ENCODE data around the gene SLC16A3.

SLC16A3 gene

DNA sequence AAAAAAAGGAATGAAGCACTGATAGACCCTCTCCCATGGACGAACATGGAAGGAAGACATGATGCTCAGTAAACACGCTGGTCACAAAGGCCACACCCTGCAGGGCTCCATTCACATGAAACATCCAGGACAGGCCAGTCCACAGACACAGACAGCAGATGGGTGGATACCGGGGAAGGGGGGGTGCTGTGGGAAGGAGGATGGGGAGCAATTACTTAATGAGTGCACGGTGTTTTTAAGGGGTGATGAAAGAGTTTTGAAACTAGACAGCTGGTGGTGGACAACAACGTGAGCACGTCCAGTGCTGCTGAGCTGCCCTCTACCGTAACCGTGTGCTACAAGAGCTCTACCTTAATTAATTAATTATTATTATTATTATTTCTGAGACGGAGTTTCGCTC lies 6.0 kb upstream of the SLC16A3 start:
- no peak for DNase-seq (ENCODE audit: low read depth in 2 of 3, low spot score in 1 of 3)

DNA sequence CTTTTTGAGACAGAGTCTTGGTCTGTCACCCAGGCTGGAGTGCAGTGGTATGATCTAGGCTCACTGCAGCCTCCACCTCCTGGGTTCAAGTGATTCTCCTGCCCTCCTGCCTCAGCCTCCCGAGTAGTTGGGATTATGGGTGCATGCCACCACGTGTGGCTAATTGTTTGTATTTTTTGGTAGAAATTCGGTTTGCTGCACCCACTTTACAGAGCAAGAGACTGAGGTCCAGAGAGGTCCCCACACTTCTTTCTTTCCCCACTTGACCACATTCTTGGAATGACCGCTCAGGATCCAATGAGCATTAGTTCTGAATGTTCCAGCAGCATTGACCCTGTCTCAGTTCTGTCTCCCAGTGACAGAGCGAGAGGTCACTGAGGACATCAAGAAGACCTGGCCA lies 5.3 kb upstream of the SLC16A3 start:
- no peak for DNase-seq (ENCODE audit: low read depth in 2 of 3, low spot score in 1 of 3)

DNA sequence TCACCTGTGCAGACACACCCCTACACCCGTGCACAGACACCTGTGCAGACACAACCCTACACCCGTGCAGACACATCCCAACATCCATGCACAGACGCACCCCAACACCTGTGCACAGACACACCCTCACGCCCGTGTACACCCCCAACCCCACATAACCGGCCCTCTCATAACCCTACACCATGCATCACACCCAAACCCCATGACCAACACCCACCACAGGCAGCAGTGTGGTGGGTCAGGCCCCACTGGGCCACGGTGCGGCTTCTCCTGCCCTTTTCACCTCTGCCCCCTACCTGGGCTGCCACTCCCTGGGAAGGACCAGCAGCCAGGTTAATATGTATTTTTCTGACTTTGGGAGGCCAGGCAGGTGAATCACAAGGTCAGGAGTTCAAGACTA lies 4.2 kb upstream of the SLC16A3 start:
- DNase-seq (ENCODE audit: low read depth in 2 of 3, low spot score in 1 of 3), result no peak

DNA sequence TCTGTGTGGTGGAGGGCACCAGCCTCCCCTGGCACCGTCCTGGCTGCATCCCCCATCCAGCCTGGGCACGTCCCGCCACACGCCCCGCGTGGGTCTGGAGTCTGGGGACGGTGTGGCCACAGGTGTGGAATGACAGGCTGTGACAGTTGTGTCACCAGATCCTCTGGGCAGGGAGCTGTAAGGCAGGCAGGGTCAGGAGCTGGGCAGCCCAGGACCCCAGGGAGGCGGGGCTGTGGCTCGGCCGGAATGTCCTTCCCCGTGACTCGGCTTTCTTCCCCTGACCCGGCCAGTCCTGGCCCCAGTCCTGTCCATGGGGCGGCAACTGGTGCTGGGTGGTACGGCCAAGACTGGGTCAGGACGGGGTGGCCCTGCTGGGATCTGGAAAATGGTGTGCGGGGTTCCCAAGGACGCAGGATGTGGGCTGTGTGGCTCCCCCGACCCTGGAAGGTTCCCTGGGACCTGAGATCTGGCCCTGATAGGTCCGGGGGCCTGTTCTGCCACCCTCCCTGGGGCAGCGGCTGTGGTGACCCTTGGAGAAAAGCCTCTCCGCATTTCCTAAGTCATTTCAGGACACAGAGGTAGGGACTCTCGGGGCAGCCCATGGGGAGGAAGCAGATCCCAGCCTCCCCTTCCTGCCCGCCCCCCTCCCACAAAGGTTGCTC lies 3.3 kb upstream of the SLC16A3 start:
- DNase-seq (ENCODE audit: low read depth in 2 of 3, low spot score in 1 of 3), result no peak

DNA sequence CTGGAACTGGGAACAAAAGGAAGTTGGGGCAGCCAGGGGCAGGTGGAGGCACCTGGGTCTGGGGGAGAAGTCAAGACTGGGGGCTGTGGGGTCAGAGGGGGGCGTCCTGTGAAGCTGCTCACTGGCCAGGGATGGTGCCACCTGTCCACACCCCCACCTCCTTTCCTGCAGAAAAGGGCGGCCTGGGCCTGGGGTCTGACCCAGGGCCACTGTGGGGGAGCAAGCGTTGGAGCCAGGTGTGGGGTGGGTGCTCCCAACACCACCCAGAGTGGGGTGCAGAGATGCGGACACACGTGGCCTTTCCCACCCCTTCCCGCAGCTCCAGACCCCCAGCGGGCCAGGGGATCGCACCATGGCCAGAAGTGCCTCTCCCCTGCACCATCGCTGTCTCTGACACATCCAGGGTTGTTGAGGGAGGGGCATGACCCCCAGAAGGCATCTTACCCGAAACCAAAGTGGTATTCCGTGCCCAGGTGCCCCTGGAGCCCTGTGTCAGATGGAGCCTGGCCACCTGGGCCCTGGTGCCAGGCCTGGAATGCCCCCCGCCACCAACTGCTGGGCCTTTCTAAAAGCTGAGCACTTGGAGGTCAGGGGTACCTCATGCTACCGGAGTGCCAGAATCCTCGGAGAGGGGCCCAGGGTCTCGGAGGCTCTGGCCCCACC lies 2.6 kb upstream of the SLC16A3 start:
- no peak for DNase-seq (ENCODE audit: low read depth in 2 of 3, low spot score in 1 of 3)

DNA sequence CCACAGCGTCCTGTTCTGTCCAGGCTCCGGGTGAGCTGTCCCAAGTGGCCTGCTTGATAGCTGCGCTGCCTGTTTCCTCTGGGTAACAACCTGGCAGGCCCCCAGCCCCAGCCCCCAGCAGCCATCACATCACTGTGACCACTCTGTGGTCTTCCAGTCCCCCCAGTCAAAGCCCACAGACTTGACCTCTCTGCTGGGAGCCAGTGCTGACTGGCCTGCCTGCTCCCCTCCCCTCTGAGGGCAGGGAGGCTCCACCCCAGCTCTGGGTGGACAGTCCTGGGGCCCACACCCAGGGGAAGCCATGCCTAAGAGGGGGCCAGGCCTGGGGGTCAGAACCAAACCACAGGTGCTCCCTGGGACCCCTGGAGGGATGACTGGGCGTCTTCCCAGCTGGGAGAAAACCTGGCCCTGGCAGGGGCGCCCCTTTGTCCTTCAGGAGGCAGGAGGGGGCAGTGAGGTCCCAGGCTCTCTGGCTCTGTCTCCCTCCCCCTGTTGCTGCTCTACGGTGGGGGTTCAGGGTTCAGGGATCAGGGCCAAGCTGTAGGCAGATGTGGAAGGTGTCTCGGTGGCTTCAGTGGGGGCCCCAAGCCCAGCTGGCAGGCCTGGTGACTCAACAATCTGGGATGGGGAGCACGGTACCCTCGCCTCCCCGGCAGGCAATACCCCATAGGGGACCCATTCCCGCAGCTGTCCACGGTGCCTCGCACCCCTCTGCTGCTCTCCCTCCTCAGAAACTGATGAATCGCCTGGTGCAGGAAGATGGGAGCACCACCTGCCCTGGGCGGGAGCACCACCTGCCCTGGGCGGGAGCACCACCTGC lies 1.8 kb upstream of the SLC16A3 start:
- no peak for DNase-seq (ENCODE audit: low read depth in 2 of 3, low spot score in 1 of 3)

DNA sequence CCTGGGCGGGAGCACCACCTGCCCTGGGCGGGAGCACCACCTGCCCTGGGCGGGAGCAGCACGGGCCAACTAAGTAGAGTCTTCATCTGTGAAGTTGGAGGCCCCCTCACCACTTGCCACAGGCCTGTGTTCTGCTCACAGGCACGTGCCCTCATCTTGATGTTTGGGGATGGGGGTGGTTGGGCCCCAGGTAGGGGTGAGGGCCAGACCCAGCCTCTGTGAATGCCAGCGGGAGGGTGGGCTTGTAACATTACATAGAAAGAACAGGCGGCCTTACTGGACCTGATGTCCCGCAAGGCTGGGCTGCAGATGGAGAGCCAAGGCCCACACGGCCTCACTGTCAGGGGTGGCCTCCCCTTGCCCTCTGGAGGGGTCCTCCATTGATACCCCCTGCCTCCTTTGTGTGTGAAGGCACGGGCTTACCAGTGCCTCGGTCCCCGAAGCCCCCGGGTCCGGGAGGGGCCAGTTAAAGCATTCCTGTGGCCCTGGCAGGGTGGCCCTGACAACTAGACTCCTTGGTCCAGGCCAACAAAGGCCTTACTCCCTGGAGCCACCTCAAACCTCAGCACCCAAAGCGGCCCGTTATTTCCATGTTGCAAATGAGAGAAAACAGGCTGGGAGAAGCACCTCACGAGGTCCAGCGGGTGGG lies 1.1 kb upstream of the SLC16A3 start:
- no peak for DNase-seq (ENCODE audit: low read depth in 2 of 3, low spot score in 1 of 3)

DNA sequence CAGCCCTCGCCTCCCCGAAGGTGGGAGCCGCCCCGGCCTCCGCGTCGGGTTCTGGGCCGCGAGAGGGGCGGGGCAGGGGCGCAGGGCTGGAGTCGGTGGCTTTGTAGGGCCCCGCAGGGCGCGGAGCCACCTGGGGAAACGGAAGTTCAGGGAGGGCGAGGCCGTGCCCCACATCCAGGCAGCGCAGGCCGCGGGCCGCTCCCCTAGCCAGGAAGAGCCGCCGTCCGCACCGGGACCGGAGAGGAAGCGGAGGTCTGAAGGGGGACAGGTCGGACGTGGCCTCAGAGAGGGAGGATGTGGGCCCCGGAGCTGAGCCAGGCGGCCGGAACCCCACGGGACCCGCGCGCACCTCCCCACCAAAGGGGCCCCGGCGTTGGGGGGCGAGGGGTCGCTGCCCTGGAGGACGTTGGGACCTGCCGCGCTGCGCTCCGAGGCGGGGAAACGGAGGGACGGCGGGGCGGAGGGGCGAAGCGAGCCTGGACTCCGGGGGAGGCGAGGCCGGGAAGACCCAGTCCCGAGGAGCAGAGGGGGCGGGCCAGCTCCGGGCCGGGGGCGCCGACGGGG lies 482 bp upstream of the SLC16A3 start:
- peak in 1 of 3 donors; percentile 52 for DNase-seq (ENCODE audit: low read depth in 2 of 3, low spot score in 1 of 3)

DNA sequence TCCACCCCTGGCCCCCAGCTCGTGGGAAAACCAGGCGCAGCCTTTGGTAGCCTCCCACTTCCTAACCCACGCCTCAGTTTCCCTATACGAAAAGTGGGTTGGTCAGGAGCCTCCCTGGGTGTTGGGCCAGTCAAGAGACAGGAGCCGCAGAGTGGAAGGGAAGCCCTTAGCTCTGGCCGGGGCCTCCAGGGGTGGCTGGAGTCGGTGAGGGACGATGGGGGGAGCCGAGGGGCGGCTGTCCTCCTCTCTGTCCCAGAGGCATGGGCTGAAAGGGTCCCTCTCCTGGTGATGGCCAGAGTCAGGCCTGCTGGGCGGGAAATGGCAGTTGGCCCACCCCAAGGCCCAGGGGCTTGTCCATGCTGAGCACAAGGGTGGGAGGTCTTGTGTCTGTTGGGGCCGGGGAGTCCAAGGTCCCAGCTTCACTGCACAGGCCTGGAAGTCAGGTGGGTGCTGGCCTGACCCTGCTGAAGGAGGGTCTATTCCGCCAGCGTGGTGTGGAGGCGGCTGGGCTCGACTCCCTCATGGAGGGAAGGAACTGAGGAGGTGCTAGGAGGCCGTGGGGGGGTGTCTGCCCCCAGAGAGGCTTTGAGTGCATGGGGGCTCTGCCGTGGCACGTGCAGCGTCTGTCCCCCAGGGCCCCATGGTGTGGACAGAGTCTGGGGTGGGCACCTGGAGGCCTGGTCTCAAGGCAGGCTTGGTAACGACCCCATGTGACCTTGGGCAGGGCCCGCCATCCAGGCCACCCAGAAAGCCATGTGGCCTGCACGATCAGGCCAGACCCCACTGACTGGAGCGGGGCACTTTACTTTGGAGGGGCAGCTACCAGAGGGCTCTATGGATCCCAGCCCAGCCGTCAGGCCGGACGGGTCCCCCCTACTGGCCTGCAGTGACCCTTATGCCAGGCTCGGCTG lies 1.1 kb downstream of the SLC16A3 start:
- no peak for DNase-seq (ENCODE audit: low read depth in 2 of 3, low spot score in 1 of 3)

DNA sequence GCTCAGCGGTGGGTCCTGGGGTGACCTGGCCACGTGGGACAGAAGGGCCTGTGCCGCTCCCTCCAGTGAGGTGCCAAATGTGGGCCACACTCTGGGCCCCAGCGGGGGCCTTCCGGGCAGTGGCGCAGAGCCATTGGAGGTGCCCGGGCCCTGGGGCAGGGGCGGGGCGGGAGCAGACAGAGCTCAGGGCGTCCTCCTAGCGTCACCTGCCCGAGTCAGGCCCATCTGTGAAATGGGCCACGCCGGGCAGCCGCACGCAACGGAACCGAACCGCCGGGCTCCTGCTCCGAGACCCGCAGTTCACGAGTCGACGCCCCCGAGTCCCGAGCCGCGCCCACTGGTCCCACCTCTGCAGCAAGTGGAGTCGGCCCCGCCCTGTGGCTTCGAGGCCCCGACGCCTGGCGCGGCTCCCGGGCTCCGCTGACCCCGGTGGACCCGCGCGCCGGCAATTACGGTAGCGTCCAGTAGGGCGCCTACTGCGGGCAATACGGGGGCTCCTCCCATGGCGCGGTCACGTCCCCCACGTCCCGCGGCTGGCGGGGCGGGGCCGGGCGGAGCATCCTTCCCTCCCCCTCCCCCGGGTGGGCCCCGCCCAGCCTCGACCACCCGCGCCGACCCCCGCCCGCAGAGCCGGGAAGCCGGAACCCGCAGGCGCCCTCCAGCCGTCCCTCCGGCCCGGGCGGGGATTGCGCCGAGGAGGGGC lies 1.9 kb downstream of the SLC16A3 start:
- peak in 2 of 3 donors; percentile 54 to 64 for DNase-seq (ENCODE audit: low read depth in 2 of 3, low spot score in 1 of 3)

DNA sequence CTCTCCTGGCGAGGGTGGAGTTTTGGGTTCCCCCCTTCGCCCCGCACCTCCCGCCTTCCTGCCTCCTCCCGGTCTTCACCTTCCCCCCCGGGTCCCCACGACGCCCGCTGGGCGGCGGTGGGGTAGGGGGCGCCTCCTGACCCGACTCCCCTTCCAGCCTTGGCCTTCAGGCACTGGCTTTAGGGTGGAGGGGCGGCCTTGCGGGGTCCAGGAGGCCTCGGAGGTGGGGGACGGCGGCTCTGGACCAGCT lies 2.4 kb downstream of the SLC16A3 start:
- DNase-seq (ENCODE audit: low read depth in 2 of 3, low spot score in 1 of 3), result no peak

DNA sequence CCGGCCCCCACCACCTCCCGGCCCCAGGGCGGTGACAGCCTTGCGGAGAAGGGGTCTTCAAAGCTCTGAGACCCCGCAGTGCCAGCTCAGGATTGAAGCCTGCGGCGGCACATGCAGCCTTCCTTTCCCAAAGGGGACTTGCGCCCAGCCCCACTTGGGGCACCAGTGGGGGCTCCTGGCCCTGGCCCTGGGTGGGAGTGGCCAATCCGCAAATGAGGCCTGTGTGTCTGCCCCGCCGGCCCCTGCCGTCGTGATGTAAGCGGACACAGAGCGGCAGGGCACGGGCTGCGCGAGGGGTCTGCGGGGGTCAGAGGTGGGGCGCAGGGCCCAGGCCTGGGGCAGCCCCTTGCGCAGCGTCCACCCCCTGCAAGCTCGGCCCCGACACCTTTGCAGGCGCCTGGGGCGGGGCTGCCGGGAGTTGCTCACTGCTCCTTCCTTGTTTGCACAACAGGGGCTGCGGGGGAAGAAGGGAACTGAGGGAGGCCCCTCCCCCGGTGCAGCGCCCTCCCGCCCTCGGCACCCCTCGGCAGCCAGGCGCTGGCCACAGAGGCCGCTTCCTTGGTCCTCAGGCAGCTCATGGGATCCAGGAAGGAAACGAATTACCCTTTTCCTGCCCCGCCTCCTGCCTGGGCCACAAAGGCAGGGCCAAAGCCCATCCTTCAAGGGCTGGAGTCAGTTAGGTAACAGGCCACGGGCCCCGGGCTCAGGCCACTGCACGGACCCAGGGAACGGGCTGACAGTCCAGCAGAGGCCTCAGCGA lies 2.9 kb downstream of the SLC16A3 start:
- no peak for DNase-seq (ENCODE audit: low read depth in 2 of 3, low spot score in 1 of 3)

DNA sequence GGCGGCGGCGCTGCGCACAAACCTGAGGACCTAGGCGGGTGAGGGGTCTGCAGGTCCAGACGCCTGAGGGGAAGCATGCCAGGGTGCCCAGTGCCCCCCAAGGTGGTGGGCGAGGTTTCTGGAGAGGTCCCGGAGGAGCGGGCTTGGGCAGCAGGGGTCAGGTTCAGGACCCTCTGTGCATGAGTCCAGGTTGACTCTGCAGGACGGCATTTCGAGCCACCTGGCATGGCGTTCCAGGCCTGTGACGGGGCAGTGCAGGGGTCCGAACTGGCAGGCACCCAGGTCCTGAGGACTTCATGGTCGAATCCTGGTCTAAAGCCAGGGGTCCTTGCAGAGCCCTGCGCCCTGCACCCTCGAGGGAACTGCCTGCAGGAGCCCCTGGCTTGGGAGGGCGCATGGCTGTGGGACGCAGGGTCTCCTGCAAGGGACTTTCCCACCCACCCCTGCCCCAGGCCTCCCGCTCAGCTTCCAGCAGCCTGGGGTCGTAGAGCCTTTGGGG lies 3.5 kb downstream of the SLC16A3 start:
- DNase-seq (ENCODE audit: low read depth in 2 of 3, low spot score in 1 of 3), result no peak

DNA sequence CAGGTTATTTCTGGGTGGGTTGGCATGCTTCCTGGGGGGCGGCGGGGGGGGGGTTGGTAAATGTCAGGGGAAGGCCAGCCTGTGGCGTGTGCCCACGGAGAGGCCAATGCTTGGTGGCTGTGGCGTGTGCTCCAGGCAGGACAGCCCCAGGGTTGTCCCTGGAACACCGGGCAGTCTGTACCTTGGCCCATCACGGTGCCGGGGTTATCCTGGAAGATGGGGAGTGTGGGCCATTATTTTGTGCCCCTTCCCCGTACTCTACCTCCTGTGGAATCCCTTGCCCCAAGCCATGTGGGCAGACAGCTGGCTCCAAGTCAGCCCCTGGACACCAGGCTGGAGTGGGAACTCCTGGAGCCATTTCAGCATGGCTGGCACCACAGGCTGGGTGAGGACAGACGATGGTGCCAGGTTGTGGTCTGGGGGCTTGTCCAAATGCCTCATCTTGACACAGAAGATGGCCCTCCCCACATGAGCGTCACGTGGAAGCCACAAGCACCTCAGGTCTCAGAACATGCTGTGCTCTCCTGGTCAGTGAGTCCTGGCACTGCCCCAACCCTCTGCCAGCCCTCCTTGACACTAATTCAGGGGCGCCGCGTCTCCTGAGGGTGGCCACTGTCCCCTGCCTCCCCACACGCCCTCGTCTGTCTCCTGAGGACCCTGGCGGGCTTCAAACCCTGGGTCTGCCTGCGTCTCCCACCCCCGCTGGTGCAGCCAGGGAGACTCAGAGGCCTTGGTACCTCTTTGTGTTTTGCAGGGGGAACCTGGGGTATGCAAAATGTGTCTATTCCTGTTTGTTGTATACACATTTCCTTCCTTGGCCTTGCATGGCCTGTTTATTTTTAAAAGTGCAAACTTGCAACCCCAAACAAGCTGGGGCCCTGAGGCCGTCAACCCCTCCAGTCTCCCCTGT lies 4.3 kb downstream of the SLC16A3 start:
- no peak for DNase-seq (ENCODE audit: low read depth in 2 of 3, low spot score in 1 of 3)

DNA sequence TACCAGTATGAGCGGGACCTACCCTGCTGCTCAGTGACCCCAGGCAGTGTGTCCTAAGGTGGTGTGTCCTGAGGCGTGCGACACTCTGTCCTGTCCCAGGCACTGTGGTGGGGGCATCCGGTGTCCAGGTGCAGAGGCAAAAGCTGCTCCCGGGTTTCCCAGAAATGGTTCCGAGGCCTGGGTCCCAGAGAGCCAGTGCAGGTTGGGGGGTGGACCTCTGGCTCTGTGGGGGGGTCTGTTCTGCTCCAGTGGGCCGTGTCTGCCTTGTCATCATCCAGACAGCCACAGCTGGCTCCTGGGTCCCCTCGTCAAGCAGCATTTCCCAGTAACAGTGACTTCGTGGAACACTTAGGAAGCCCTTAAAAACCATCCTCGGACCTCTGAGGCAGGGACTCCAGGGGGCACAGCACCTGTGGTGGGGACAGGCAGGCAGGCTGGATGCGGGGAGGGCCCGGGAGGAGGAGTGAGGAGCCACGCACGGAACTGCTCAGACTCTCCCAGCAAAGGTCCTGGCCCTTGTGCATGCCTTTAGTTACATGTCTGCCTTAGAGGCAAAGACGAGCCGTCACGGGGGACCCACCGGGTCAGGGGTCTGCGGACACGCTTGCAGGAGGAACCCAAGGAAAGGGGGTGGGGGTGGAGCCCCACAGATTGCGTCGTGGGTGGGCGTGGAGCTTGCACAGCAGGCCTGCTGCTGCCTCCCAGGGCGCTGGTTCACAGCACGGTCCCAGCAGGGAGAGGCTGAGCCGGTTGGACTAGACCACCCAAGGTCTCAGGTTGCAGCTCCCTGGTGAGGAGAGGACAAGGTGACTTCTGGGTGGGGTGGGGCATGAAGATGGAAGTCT lies 5.6 kb downstream of the SLC16A3 start:
- DNase-seq (ENCODE audit: low read depth in 2 of 3, low spot score in 1 of 3), result no peak

DNA sequence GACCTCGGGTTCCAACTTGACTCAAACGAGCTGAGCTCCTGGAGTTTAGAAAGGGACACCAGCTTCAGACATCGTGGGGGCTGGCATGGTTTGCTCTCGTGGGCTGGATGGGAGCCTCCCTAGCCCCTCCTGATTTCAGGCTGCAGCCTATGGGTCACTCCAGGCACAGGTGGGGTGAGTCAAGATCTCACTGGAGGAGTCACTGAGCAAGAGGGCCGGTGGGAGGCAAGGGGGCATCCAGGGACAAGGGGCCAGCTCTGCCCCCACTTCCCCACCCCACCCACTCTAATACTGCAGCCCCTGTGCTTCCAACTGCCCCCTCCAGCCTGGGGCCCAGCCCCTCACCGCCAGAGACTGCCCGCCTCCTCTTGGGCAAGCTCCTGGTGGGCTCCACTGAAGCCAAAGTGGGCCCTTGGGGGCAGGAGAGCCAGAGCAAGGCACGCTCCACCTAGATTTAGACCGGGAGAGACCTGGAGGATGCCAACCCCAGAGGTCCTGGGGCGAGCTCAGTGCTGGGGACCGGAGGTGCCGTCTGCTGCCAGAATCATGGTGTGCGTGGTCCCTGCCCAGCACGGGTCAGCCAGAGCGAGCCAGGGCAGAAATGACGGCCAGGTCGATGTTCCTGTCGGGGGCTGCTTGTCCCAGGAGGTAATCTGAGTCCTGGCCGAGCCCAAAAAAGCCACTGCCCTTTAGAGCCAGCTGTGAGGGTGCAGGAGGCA lies 6.4 kb downstream of the SLC16A3 start:
- DNase-seq (ENCODE audit: low read depth in 2 of 3, low spot score in 1 of 3), result no peak

DNA sequence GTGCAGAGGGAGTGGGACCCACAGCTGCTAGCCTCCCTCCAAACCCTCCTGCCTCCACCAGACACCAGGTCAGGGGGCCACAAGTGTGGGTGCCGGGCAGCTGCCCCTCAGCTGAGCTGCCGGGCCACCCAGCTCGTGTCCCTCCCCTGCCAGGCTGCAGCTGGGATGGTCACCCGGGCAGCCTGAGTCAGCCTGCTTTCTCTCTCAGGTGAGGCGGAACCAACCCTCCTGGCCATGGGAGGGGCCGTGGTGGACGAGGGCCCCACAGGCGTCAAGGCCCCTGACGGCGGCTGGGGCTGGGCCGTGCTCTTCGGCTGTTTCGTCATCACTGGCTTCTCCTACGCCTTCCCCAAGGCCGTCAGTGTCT lies 6.9 kb downstream of the SLC16A3 start:
- no peak for DNase-seq (ENCODE audit: low read depth in 2 of 3, low spot score in 1 of 3)

Data from stimulated activated CD4-positive, alpha-beta T cell treated with anti-CD3 and anti-CD28 coated beads, Interleukin-12 subunit alpha, Interleukin-12 subunit beta, amount 100 ng/mL, for 48 hours (primary cell).